ENCODE data around the gene PLA2G2D. TPM values are rescaled to one million over a fixed set of nuclear protein-coding genes. Genes with fewer than 3 reads are reported as not detected.

The PLA2G2D gene
- polyA plus RNA-seq, 10 donors = 0.05 to 0.20 (median 0.11) TPM; not detected in 6

- no peak for DNase-seq
These were observed 50.6 kb downstream of the PLA2G2D start for GRCh38 chr1:20068722-20069121.

DNA sequence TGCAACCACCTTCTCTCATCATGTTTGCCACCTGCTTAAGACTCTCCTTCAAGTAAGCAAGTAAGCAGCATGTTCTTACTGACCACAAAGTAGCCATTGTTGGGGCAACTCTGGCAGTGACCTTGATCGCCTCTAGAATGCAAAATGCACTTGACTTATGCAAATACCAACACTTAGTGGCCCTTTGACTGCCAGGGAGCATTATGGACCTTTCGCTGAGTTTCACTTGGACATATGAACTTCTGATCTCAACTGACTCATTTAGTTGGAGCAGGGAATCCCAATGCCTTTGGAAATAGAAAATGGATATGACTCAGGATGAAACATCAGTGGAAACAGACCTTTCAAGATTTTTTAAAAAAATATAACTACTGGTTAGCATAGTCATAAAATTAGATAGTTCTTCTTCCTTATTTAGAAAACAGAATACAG lies 55.5 kb downstream of the PLA2G2D start:
- DNase-seq = peak in 1 of 3 donors; percentile 64

Other genes with a start within 250 kb of the PLA2G2D start
- gene OTUD3, start 237.1 kb downstream of the PLA2G2D start, polyA plus RNA-seq (ENCODE audit: insufficient read length in 10 of 10) = 10 to 100 TPM in 2 of 10 donors, 1 to 10 TPM in 8; 4.9 to 13.1 (median 6.7) TPM
- not detected for gene PLA2G2E, start 195.9 kb downstream of the PLA2G2D start, polyA plus RNA-seq (ENCODE audit: insufficient read length in 10 of 10)
- 1 to 10 TPM in 9 of 10 donors, under 1 TPM in 1; 0.77 to 7.2 (median 1.7) TPM for gene PLA2G2A, start 139.9 kb downstream of the PLA2G2D start, polyA plus RNA-seq (ENCODE audit: insufficient read length in 10 of 10)
- under 1 TPM in 8 of 10 donors, not detected in 2; 0.17 to 0.62 (median 0.30) TPM for gene PLA2G5, start 49.3 kb downstream of the PLA2G2D start, polyA plus RNA-seq (ENCODE audit: insufficient read length in 10 of 10)
- gene PLA2G2F, start 19.8 kb upstream of the PLA2G2D start, polyA plus RNA-seq (ENCODE audit: insufficient read length in 10 of 10) = not detected
- gene UBXN10, start 66.6 kb upstream of the PLA2G2D start, polyA plus RNA-seq (ENCODE audit: insufficient read length in 10 of 10) = under 1 TPM; 0.13 to 0.50 (median 0.29) TPM
- under 1 TPM in 3 of 10 donors, not detected in 7; 0.04 to 0.07 (median 0.05) TPM for gene PLA2G2C, start 67.0 kb upstream of the PLA2G2D start, polyA plus RNA-seq (ENCODE audit: insufficient read length in 10 of 10)
- under 1 TPM; 0.07 to 0.56 (median 0.29) TPM for gene VWA5B1, start 171.3 kb upstream of the PLA2G2D start, polyA plus RNA-seq (ENCODE audit: insufficient read length in 10 of 10)